ENCODE data around the gene IQCK.
"Not testable (repeated sequence)": the region's sequence is repeated elsewhere in the genome, so short reads cannot be mapped to it uniquely, and the experiment has no call there.

The IQCK gene

DNA sequence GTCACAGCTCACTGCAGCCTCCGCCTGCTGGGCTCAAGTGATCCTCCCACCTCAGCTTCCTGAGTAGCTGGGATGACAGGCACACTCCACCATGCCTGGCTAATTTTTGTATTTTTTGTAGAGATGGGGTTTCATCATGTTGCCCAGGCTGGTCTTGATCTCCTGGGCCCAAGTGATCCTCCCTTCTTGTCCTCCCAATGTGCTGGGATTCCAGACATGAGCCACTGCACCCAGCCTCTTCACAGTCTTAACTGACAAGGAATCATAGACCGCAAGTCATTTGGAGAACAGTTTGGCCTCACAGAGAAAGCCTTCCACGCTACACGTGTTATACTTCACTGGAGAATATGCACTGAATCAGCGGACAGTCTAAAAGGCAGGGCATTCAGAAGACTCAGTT is 83.3 kb downstream of the IQCK start:
- not testable (repeated sequence) for DNase-seq (ENCODE audit: low read depth in 2 of 2, low spot score in 1 of 2)

DNA sequence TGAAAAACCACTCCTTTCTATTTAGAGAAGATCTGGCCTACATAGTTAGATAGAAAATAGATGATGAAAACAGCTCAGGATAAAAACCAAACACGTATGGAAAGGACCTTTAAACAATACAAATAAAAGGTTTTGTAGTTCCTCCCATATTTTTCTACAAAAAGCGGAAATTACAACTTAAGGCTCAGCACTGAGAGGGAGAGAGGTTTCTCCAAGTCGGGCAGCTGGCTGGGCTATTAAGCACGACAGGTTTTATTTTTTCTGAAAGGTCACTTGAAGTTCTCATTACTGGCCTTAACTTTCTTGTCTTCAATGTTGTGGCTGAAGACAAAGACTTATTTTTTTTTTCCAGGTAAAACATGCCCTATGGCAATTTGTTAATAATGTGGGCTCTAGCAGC is 83.8 kb downstream of the IQCK start:
- DNase-seq (ENCODE audit: low read depth in 2 of 2, low spot score in 1 of 2) = not testable (repeated sequence)

DNA sequence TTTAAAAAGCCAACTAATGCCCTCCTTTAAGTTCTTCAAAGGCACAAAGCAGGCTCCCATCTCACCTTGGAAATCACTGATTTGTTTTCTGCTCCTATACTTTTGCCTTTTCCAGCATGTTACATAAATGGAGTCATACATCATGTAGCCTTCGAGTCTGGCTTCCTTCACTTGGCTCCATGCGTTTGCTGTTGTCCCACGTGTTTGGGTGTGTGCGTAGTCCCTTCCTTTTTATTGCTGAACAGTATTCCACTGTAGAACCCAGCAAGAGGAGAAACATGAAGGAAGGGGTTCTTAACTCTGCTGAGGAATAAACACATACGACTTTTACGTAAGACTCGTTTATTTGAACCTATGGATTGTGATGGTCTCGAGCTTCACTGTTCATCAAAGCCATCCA is 84.5 kb downstream of the IQCK start:
- DNase-seq (ENCODE audit: low read depth in 2 of 2, low spot score in 1 of 2) = no peak

DNA sequence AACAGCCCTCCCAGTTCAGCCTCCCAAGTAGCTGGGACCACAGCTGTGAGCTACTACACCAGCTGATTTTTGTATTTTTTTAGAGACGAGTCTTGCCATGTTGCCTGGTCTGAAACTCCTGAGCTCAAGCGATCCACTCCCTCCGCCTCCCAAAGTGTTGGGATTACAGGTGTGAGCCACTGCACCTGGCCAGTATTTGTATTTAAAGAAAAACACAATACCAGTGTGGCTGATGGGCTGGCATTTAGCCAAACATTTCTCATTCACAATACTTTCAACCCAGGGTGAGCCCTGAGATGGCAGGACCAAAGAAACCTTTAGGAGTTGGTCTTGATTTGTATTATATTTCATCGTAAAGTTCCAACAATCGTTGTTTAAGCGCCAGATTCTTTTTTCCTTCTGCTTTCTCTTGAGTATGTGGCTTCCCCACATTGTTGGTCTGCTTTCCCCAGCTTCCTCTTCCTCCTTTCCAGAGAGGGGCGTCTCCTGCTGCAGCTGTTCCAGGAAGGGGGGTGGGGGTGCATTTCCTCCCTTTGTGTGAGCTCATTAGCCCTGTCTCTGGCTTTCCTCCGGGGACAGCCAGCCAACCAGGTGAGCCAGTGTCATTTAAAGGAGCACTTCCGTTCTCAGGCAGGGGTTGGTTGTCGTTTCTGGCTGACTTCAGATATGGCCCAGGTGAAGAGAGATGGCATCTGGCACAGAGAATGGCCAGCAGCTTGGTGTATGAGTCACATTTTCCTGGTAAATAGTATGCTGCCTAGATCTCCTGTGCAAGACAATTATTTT is 86.7 kb downstream of the IQCK start:
- no peak for DNase-seq (ENCODE audit: low read depth in 2 of 2, low spot score in 1 of 2)

DNA sequence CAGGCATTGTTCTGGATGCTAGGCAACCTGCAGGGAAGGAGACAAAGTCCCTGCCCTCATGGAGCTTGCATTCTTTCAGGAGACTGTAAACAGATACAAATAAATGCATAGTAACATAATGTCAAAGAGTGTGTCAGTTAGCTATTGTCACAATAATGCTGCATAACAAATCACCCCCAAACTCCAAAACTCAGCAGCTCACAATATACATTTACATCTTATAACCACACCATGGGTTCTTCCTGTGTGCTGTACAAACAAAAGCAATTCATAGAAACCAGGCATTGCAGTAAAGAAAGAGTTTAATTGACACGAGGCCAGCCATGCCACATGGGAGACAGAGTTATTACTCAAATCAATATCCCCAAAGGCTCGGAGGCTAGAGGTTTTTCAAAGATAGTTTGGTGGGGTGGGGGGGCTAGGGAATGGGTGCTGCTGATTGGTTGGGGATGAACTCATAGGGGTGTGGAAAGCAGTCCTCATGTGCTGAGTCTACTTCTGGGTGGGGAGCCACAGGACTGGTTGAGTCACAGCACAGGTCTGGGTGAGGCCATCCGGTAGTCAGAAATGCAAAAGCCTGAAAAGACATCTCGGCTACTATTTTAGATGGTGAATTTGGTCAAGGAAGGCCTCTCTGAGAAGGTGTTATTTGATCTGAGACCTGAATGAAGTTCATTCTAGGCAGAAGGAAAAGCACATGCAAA is 87.5 kb downstream of the IQCK start:
- DNase-seq (ENCODE audit: low read depth in 2 of 2, low spot score in 1 of 2) = no peak

DNA sequence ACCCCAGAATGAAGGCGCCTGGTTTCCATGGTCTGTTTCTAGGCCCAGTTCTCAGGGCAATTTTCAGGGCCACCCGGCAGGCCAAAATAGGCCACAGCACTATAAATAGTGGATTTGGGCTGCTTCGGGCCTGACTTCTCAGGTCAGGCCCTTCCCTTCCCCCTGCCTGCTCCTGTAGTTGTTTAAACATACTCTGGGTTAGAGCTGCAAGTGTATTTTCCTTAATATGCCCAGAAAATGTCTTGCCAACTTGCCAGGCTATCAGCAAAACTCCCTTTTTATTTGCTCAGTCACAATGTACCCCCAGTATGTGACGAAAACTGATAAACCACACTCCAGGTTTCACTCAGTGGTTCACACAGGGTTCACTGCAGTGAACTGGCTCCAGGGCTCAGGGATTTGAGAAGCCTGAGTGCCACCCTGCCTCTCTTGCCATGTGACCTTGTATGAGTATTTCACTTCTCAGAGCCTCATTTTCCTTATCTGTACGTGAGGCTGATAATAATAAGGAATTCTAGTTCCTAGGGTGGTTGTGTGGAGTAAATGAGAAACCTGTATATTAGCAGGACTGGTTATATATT is 90.1 kb downstream of the IQCK start:
- no peak for DNase-seq (ENCODE audit: low read depth in 2 of 2, low spot score in 1 of 2)

DNA sequence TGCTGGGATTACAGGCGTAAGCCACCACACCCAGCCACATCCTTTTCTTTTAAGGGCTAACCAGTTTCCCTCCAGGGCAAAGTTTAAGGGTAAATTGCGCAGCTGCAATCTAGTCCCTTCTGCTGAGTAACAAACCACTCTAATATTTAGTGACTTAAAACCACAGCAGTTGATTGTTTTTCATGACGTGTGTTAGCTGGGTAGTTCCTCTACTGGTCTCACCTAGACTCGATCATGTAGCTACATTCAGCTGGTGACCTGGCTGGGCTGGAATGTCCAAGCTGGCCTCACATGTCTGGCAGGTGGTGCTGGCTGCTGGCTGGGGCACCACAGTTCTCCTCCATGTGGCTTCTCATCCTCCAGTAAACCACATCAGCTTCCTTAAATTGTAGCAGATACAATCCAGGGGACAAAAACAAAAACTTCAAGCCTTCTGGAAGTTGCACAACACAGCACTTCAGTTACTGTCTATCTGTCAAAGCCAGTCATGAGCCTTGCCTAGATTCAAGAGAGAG is 91.1 kb downstream of the IQCK start:
- DNase-seq (ENCODE audit: low read depth in 2 of 2, low spot score in 1 of 2) = no peak

DNA sequence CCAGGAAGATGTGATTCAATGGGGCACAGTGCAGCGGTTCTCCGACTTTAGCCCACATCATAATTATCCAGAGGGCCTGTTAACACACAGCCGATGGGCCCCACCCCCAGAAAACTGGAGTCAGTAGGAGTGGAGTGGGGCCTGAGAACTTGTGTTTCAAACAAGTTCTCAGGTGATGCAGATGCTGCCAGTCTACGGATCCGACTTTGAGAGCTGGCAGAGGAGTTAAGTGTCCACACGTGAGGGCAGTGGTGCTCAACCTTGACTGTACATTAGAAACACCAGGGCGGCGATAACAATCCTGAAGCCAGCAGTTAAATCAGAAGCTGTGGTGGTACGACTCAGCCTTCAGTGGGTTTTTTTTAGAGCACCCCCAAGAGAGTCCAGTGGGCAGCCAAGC is 91.6 kb downstream of the IQCK start:
- DNase-seq (ENCODE audit: low read depth in 2 of 2, low spot score in 1 of 2) = no peak

DNA sequence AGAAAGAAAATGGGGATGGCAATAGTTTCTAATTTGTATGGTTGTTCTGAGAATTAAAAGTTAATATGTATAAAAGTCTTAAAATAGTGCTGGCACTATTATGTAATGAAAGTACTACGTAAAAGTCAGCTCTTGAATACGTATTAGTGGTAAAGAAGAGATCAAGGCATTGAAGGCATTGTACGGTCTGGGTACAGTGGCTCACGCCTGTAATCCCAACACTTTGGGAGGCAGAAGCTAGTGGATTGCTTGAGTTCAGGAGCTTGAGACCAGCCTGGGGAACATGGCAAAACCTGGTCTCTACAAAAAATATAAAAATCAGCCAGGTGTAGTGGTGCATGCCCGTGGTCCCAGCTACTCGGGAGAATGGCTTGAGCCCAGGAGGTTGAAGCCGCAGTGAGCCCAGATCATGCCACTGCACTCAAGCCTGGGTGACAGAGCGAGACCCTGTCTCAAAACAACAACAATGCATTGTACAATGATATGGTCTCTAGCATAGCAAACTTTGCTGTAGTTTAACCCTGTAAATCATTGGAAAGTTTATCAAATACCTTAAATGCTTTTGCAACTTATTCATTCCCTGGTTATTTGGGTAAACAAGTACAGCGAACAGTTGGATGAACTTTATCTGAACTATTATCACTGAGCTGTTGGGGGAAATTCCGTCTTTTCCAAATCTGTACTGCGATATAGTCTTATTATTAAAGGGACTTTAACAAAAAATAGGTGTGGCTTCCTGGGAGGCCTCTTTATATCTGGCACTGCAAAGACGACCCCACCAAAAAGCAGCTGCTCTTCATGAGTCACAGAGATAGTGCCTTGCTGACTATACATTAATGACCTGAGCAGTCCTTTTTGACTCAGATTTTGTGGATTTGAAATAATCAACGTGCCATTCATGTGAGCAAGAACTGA is 93.0 kb downstream of the IQCK start:
- no peak for DNase-seq (ENCODE audit: low read depth in 2 of 2, low spot score in 1 of 2)

DNA sequence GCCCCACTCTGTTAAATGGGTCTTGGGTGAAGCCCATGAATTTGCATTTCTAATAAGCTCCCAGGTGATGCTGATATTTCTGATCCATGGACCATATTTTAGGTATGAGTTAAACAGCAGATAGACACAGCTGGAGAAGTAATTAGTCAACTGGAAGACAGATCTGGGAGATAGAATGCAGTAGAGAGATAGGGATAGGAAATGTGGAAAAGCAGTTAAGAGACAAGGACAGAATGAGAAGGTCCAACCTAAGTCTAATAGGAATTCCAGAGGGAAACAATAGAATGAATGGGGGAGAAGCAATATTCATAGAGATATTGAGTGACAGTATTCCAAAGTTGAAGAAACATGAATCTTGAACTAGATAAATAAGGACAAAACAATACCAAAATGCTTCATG is 94.9 kb downstream of the IQCK start:
- DNase-seq (ENCODE audit: low read depth in 2 of 2, low spot score in 1 of 2) = no peak

DNA sequence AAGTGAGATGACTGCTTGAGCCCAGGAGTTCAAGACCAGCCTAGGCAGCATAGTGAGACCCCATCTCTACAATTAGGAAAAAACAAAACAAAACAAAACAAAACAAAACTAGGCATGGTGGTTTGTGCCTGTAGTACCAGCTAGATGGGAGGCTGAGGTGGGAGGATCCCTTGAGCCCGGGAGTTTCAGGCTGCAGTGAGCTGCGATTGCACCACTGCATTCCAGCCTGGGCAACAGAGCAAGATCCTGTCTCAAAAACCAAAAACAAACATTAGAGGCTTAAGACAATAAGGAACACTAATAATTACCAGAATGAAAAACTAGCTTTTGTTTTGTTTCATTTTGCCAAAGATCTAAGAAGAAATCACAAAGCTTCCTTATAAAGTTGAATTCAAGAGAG is 97.3 kb downstream of the IQCK start:
- no peak for DNase-seq (ENCODE audit: low read depth in 2 of 2, low spot score in 1 of 2)

DNA sequence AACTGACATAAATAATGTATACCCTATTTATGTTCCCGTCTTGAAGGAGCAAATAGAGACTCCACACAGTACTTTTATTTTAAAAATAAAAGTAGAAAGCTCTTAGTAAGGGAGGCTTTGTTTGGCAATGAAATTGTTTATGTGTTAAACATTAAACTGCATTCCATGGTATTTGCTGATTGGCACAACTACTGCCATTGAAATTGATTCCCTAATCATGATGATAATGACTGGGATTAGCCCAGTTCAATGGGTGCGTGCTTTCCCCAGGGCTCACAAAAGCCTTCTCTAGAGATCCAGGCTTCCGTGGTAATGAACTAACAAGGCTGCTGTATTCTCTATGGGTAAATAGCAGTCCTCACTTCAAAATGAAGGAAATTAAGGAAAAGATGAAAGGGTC is 99.1 kb downstream of the IQCK start:
- DNase-seq (ENCODE audit: low read depth in 2 of 2, low spot score in 1 of 2) = no peak

DNA sequence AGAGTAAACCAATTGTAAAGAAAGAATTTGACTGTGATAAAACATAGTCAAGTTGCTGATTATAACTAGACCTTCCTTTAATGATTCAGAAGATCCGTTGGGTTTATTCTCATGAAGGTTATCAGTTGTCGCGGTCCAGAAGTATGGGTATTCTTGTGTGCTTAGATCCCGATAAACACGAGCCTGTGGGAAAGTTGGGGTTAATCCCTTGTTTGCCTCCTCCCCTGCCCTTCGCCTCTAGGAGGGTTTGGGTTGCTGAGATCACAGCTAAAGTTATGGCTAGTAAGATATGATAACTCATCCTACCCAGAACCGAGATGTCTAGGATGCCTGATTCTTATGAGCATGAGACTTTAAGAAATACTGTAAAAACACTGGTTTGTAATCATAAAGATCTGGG is 99.8 kb downstream of the IQCK start:
- no peak for DNase-seq (ENCODE audit: low read depth in 2 of 2, low spot score in 1 of 2)

DNA sequence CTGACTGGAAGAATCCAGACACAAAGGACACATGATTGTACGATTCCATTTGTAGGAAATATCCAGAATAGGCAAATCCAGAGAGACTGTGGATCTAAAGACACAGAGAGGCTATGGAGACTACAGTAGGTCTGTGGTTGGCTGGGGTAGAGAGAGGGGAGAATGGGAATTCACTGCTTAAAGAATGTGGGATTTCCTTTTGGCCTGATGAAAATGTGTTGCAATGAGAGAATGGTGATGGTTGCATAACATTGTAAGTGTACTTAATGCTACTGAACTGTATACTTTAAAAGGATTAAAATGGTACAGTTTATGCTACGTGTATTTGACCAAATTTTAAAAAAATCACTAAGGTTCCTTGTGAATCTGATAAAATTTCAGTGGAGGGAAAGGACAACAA is 104.5 kb downstream of the IQCK start:
- DNase-seq (ENCODE audit: low read depth in 2 of 2, low spot score in 1 of 2) = no peak

DNA sequence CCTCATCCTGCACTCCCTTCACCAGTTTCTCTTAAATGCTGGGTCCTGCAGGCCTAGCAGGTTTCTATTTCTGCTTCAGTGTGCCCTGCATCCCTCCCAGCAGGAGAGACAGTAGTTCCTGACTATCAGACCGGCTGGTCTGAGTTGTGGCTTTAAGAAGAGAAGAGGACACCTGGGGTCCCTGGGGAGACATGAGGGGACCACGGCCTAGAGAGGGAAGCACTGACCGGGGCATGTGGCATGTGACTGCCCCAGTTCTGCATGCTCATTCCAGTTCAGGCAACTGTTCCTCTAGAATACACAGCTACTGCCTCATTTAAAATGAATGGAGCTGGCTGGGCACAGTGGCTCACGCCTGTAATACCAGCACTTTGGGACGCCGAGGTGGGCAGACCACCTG is 105.3 kb downstream of the IQCK start:
- DNase-seq (ENCODE audit: low read depth in 2 of 2, low spot score in 1 of 2) = no peak

DNA sequence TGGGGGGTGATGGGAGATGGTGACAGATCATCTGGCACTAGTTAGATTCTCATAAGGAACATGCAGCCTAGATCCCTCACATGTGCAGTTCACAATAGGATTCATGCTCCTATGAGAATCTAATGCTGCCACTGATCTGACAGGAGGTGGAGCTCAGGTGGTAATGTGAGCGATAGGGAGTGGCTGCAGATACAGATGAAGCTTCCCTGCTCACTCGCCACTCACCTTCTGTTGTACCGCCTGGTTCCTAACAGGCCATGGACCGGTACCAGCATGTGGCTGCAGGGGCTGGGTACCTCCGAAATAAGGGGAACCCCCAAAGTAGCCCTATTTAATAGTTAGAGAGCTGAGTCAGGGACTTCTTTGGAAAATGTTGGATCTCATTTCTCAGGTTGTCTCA is 106.1 kb downstream of the IQCK start:
- DNase-seq (ENCODE audit: low read depth in 2 of 2, low spot score in 1 of 2) = no peak

DNA sequence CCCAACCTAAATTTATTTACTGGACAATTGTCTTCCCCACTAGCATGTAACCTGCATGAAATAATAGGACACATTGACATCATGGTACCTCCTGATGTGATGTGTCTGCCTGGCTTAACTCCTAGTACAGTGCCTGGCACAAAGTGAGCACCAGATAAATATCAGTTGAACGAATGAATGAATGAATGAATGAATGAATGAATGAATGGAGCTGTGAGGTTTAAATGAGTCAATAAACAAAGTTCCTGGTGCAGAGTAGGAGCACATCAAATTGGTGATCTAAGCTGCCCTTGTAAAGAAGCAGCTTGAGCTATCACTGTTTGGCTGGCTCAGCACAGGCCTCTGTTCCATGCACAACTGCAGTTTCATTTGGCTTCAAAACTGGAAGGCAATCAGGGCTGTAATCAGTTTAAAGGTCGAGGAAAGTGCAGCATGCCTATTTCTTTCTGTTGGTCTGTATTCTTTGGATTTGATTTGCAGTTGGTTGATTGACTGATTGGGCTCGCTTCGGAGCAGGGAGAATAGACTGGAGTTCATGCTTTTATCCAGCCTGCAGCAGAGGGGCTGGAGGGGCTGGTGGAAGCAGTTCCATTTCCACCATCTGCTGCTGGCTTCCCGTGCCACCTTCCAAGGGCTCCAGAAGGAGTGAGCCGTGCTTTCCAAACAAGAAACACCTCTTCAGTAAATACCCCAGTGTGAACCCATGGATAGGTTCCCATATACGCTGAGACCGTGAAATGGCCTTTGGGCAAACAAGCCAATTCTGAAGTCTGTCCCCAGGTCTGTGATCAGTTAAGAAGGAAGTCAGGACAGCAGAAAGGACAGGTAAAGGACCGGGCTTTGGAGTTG is 112.0 kb downstream of the IQCK start:
- no peak for DNase-seq (ENCODE audit: low read depth in 2 of 2, low spot score in 1 of 2)

DNA sequence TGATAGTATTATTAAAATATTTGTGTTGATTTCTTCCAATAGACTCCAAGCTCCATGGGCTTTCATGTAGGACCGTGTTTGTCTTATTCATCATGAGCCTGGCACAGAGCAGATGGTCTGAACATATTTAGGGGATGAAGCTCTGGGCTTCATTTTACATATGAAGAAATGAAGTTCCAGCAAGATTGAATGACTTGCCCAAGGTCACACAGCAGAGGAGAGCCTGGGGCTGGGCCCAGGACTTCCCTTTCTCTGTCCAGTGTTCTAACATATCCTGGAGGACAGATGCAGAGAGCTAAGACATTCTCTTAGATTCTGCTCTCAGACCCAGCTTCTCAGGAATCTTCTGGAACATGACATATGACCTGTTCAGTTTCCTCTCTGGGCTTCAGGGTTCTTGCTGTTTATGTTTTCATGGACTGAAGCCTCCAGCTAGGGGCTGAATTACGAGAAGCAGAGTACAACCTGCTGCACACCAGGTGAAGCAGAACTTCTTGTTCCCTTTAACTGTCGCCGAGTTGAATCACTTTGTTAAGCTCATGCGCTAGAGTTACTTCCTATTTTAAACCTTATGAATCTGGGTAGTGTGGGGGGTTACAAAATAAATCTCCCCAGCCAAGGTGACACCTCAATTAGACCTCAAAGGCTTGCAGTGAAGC is 113.0 kb downstream of the IQCK start:
- no peak for DNase-seq (ENCODE audit: low read depth in 2 of 2, low spot score in 1 of 2)

DNA sequence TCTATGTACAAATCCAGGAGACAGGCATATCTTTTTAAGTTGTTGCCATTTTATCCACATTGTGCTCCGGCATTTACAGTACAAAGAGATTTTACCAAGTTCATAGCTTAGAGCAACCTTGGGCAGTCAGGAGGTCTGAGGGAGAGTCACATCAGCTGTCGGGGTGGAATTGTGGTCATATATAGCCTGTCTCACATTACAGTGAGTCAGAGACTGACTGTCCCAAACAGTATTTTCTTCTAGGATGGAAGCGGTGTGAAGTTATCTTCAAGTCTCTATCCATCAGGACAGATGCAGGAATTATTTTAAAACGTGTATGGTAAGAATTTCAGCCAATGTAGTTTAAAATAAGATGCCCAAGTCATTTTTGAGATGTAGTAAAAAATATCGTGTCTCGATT is 113.6 kb downstream of the IQCK start:
- no peak for DNase-seq (ENCODE audit: low read depth in 2 of 2, low spot score in 1 of 2)

DNA sequence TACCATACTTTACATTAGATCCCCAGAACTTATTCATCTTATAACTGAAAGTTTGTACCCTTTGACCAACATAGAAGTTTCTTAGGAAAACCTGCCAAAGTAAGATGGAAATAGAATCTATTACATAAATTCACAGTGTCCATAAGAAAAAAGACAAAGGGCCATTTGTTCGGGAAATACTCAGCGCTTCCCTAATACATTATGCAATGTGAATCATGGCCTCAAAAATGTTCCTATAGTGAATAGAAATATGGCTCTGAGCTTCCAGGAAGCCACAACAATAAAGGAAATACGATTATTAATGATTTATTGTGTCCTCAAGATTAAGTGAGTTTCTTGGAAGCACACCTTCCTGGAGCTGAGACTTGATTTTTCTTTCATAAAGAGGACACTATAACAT is 115.1 kb downstream of the IQCK start:
- DNase-seq (ENCODE audit: low read depth in 2 of 2, low spot score in 1 of 2) = no peak
